Measurements from ENCODE around the gene LMO7. TPM values are rescaled to one million over a fixed set of nuclear protein-coding genes. Genes with fewer than 3 reads are reported as not detected.

LMO7 gene
- total RNA-seq, 1 donor from 2014 or later = 3.2 TPM

DNA sequence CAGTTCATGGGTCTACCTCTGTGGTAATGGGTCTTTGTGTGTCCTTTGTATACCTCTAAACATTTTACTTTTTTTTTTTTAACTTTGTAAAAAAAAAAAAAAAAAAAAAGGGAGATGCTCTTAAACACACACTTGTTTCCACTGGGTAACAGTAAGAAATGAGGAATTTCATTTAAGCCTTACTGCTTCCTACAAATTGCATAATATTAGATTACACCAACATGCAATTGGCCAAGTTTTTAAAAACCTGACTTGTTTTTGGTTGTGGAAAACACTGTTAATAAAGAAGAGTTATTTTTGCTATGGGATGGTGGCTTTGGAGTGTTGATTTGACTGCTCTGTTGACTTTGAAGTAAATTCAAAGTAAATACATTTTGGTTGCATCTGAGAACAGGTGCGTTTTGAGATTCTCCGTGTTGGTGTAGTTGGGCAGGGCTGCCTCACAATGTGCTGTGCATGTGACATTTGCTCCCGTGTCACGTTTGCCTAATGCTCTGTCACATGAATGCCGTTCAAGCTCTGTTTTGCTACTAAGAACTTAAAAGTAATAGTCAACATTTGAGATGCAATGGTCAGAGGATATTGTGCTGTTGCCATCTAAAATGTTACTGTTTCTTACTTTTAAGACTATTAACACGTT is 202.4 kb downstream of the LMO7 start:
- no peaks in the 10 kb centered on the region for H3K9me3 Mint-ChIP-seq
- DNase-seq (ENCODE audit: low spot score) = no peak
- H3K36me3 Mint-ChIP-seq (ENCODE audit: low read depth) = peaks cover 15% of the 10 kb centered on the region
- intact Hi-C loops (cut with micrococcal nuclease) = no loop called here
- no peak overlapping the region for H3K4me3 Mint-ChIP-seq
- H3K27ac Mint-ChIP-seq = no peak overlapping the region
- H3K27me3 Mint-ChIP-seq (ENCODE audit: insufficient read depth) = no peaks in the 10 kb centered on the region
- no peaks in the 10 kb centered on the region for H3K4me1 Mint-ChIP-seq (ENCODE audit: low read depth)

DNA sequence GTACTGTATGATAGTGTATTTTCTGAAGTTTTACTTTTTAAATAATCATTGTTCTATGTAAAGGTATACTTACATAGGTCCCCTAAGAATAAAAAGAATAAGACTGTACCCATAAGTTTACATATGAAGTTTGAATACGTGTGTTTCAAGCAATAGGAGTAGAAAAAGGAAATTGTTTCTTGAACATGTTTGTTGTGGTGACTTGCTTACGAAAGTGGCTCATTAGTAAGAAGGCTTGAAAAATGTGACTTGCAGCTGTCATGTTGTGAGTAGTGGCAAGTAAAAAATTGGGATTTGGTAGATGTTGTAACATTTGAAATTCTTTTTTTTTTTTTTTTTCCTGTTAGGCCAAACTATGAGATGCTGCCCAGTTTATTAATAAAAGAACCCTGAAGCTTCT is 203.3 kb downstream of the LMO7 start:
- Mint-ChIP-seq H3K9me3 (no peaks in the 10 kb centered on the region), H3K27me3 (ENCODE audit: insufficient read depth) (no peaks in the 10 kb centered on the region), H3K27ac (no peak overlapping the region), H3K36me3 (ENCODE audit: low read depth) (peaks cover 15% of the 10 kb centered on the region), H3K4me1 (ENCODE audit: low read depth) (no peaks in the 10 kb centered on the region), H3K4me3 (no peak overlapping the region)
- DNase-seq (ENCODE audit: low spot score) = no peak
- intact Hi-C loops (cut with micrococcal nuclease) = no loop called here

DNA sequence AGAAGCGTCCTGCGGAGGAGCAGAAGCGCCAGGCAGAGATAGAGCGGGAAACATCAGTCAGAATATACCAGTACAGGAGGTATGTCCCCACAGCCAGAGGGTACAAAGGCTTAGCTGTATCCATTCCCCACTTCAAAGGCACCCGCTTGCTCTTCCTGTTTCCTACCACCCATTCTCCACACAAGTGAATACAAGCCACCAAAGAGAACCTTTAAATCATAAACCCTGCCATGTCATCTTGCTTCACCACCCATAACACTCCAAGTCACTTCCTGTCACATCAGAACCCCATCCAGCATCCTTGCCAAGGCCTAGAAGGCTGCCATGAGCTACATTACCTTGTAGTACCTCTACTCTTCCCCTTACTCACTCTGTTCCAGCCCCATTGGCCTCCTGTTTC is 205.8 kb downstream of the LMO7 start:
- no peaks in the 10 kb centered on the region for H3K9me3 Mint-ChIP-seq
- intact Hi-C loops (cut with micrococcal nuclease) = no loop called here
- no peak overlapping the region for H3K27ac Mint-ChIP-seq
- no peaks in the 10 kb centered on the region for H3K27me3 Mint-ChIP-seq (ENCODE audit: insufficient read depth)
- no peaks in the 10 kb centered on the region for H3K4me1 Mint-ChIP-seq (ENCODE audit: low read depth)
- H3K4me3 Mint-ChIP-seq = no peak overlapping the region
- DNase-seq (ENCODE audit: low spot score) = no peak
- peaks cover 15% of the 10 kb centered on the region for H3K36me3 Mint-ChIP-seq (ENCODE audit: low read depth)

DNA sequence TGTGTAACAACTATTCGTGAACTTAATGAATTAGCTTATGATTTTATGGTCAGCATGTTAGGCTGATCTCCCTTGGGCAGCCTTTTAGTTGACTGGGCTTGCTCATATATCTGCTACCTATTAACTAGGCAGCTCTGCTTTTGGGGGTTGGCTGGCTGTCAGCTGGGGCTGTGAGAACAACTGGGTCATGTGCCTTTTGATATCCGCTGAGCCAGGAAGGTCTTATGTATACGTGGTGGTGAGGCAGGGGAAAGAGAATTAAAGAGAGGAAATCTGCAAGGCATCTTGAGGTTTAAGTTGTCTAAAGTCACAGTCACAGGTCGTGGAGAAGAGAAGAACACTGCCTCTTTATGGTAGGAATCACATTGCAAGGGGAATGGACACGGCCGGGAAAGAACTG is 206.9 kb downstream of the LMO7 start:
- Mint-ChIP-seq H3K4me1 (ENCODE audit: low read depth) (no peaks in the 10 kb centered on the region), H3K36me3 (ENCODE audit: low read depth) (peaks cover 15% of the 10 kb centered on the region), H3K4me3 (no peak overlapping the region), H3K27ac (no peak overlapping the region), H3K9me3 (no peaks in the 10 kb centered on the region), H3K27me3 (ENCODE audit: insufficient read depth) (no peaks in the 10 kb centered on the region)
- intact Hi-C loops (cut with micrococcal nuclease) = no loop called here
- no peak for DNase-seq (ENCODE audit: low spot score)

DNA sequence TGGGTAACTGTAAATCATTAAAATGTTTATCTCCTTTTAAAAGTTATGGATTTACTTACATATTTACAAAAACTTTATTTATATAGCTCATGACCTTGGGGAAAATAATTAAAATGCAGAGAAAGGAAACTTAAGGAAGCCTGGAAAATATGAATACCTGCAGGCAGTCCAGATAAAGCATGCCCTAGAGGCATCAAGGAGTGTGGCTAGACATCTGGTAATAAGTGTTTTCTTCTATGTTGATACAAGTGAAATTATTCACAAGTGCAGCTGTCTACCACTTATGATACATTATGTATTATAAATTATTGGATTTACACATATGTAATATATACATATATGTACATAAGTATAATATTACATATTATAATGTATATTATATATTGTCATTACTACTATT is 207.9 kb downstream of the LMO7 start:
- no peaks in the 10 kb centered on the region for H3K4me1 Mint-ChIP-seq (ENCODE audit: low read depth)
- H3K27ac Mint-ChIP-seq = no peak overlapping the region
- H3K9me3 Mint-ChIP-seq = no peaks in the 10 kb centered on the region
- DNase-seq (ENCODE audit: low spot score) = no peak
- intact Hi-C loops (cut with micrococcal nuclease) = no loop called here
- no peaks in the 10 kb centered on the region for H3K27me3 Mint-ChIP-seq (ENCODE audit: insufficient read depth)
- H3K4me3 Mint-ChIP-seq = no peak overlapping the region
- peaks cover 17% of the 10 kb centered on the region for H3K36me3 Mint-ChIP-seq (ENCODE audit: low read depth)

DNA sequence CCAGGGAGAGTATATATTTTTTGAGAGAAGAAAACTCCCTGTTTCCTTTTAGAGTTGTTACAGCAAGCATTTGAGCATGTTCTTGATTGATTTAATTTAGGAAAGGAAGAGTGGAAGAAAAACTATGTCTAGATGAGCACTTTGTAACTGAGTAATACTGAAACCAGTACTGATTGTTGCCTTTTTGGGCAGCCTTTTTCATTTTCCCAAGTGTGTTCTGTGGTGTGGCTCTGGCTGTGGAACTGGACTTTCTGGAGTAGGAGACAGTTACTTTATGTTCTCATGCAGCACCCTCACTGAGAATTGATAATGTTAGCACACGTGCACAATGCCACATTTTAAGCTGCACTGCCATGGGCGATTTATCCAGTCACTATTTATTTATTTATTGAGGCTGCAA is 211.5 kb downstream of the LMO7 start:
- Mint-ChIP-seq H3K4me1 (ENCODE audit: low read depth) (no peaks in the 10 kb centered on the region), H3K4me3 (no peak overlapping the region), H3K27ac (no peak overlapping the region), H3K36me3 (ENCODE audit: low read depth) (peaks cover 8% of the 10 kb centered on the region), H3K9me3 (no peaks in the 10 kb centered on the region), H3K27me3 (ENCODE audit: insufficient read depth) (no peaks in the 10 kb centered on the region)
- intact Hi-C loops (cut with micrococcal nuclease) = no loop called here
- no peak for DNase-seq (ENCODE audit: low spot score)

DNA sequence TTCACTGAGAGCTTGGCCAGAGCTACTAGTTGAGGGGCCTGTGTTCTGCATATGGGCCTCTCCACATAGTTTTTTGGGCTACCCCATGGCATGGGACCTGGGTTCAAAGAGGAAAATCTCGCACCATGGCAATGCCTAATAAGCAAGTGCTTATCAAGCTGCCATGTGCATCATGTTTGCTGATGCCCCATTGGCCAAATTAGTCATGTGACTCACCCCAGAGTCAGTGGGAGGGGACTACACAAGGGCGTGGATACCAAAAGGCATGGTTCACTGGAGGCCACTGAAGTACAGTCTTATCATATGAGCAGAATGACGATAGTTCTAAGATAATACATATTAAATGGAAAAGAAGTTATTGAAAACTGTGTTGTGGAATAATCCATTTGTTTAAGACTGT is 214.8 kb downstream of the LMO7 start:
- no peak overlapping the region for H3K4me3 Mint-ChIP-seq
- peaks cover 4% of the 10 kb centered on the region for H3K36me3 Mint-ChIP-seq (ENCODE audit: low read depth)
- H3K27me3 Mint-ChIP-seq (ENCODE audit: insufficient read depth) = no peaks in the 10 kb centered on the region
- no peaks in the 10 kb centered on the region for H3K9me3 Mint-ChIP-seq
- no peaks in the 10 kb centered on the region for H3K4me1 Mint-ChIP-seq (ENCODE audit: low read depth)
- DNase-seq (ENCODE audit: low spot score) = no peak
- intact Hi-C loops (cut with micrococcal nuclease) = no loop called here
- H3K27ac Mint-ChIP-seq = no peak overlapping the region

DNA sequence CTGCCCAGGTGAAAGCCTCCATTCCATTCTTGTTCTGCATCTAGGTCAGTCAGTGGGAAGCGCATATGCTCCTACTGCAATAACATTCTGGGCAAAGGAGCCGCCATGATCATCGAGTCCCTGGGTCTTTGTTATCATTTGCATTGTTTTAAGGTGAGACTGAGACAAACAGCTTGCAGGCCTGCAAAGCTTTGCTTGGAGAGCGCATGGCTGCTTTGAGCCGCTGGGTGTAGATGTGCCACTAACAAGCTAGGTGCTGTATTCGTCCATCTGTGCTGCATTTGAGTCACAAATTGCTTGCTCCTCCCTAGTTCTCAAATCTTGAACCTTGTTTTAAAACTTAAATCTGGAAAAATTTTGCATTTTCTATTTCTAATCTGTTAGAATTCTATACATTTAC is 219.1 kb downstream of the LMO7 start:
- no peak for DNase-seq (ENCODE audit: low spot score)
- Mint-ChIP-seq H3K9me3 (no peaks in the 10 kb centered on the region), H3K27me3 (ENCODE audit: insufficient read depth) (no peaks in the 10 kb centered on the region), H3K36me3 (ENCODE audit: low read depth) (no peaks in the 10 kb centered on the region), H3K4me3 (no peak overlapping the region), H3K4me1 (ENCODE audit: low read depth) (no peaks in the 10 kb centered on the region), H3K27ac (no peak overlapping the region)
- intact Hi-C loops (cut with micrococcal nuclease) = no loop called here

DNA sequence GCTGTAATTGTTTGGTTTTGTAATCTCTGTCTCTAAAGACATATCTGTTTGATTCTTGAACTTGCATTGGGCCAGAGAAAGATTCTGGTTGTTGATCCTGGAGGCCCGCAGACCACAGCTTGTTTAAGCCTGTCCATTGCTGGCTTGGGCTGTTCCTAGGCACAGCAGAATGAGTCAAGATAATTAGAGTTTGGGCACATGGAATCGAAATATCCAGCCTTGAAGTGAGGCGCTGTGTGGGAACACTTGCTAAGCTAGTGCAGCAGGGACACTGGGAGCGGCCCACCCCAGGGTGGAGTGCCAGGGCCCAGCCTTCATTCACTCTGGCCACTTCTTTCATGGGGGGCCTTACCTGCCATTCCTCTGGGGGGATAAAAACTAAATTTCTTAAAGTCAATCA is 219.7 kb downstream of the LMO7 start:
- no peak for DNase-seq (ENCODE audit: low spot score)
- intact Hi-C loops (cut with micrococcal nuclease) = no loop called here
- no peaks in the 10 kb centered on the region for H3K27me3 Mint-ChIP-seq (ENCODE audit: insufficient read depth)
- no peak overlapping the region for H3K4me3 Mint-ChIP-seq
- no peaks in the 10 kb centered on the region for H3K9me3 Mint-ChIP-seq
- H3K36me3 Mint-ChIP-seq (ENCODE audit: low read depth) = no peaks in the 10 kb centered on the region
- H3K4me1 Mint-ChIP-seq (ENCODE audit: low read depth) = no peaks in the 10 kb centered on the region
- no peak overlapping the region for H3K27ac Mint-ChIP-seq

DNA sequence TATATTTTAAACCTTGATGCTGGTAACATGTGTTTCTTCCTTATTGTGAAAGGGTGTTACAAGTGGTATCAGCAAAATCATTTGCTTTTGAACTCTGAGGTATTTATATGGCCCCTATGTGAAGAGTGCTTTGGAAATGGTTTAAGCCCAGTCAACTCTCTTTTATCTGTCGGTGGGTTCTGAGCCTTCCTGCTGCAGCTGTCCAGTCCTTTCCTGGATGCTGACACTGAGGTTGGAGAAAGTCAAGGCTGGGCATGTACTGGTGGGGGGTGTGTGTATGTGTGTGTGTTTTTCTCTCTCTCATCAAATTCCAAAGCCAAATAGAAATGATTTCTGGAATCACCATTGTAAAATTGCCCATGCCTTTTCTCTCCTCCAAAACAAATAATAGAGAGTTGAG is 221.2 kb downstream of the LMO7 start:
- Mint-ChIP-seq H3K9me3 (no peaks in the 10 kb centered on the region), H3K4me1 (ENCODE audit: low read depth) (no peaks in the 10 kb centered on the region), H3K27ac (no peak overlapping the region), H3K27me3 (ENCODE audit: insufficient read depth) (no peaks in the 10 kb centered on the region), H3K4me3 (no peak overlapping the region), H3K36me3 (ENCODE audit: low read depth) (no peaks in the 10 kb centered on the region)
- no peak for DNase-seq (ENCODE audit: low spot score)
- intact Hi-C loops (cut with micrococcal nuclease) = no loop called here

DNA sequence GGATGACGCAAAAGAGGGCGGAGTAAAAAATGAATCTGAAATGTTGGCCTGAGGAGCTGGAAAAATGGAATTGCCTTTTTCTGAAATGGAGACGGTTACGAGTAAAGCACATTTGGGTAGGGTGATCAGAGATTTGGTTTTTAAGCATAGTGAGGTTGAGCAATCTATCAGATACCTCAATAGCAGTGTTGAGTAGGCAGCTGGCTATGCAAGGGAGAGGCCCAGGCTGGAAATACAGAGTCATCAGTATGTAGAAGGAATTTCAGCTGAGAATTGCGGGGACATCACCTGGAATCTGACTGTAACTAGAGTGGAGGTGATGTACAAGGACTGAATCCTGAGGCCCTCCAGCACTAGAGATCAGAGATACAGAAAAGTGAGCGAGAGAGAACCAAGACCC is 224.8 kb downstream of the LMO7 start:
- H3K27ac Mint-ChIP-seq = no peak overlapping the region
- H3K36me3 Mint-ChIP-seq (ENCODE audit: low read depth) = no peaks in the 10 kb centered on the region
- intact Hi-C loops (cut with micrococcal nuclease) = no loop called here
- H3K4me1 Mint-ChIP-seq (ENCODE audit: low read depth) = no peaks in the 10 kb centered on the region
- no peak overlapping the region for H3K4me3 Mint-ChIP-seq
- DNase-seq (ENCODE audit: low spot score) = no peak
- H3K27me3 Mint-ChIP-seq (ENCODE audit: insufficient read depth) = no peaks in the 10 kb centered on the region
- H3K9me3 Mint-ChIP-seq = no peaks in the 10 kb centered on the region

DNA sequence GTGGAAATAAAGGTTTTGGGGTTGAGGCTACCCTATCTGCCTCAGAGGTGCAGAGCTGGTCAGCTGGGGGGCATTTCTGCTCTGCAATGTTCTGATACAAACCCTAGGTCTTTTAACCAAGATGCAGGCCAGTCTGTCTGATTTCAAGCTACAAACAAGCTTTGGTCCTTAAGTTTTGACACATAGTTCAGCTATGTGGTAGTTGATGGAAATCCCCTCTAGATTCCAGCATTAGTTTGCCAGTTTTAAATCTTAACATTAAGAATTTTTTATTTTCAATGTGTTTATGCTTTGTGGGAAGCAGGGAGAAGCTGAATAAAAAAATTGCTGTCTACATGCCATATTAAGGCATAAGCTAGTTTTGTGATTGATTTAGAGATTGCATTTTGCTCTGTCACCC is 225.7 kb downstream of the LMO7 start:
- H3K27ac Mint-ChIP-seq = no peak overlapping the region
- intact Hi-C loops (cut with micrococcal nuclease) = no loop called here
- no peaks in the 10 kb centered on the region for H3K36me3 Mint-ChIP-seq (ENCODE audit: low read depth)
- H3K9me3 Mint-ChIP-seq = no peaks in the 10 kb centered on the region
- no peak overlapping the region for H3K4me3 Mint-ChIP-seq
- H3K4me1 Mint-ChIP-seq (ENCODE audit: low read depth) = no peaks in the 10 kb centered on the region
- no peaks in the 10 kb centered on the region for H3K27me3 Mint-ChIP-seq (ENCODE audit: insufficient read depth)
- DNase-seq (ENCODE audit: low spot score) = no peak

DNA sequence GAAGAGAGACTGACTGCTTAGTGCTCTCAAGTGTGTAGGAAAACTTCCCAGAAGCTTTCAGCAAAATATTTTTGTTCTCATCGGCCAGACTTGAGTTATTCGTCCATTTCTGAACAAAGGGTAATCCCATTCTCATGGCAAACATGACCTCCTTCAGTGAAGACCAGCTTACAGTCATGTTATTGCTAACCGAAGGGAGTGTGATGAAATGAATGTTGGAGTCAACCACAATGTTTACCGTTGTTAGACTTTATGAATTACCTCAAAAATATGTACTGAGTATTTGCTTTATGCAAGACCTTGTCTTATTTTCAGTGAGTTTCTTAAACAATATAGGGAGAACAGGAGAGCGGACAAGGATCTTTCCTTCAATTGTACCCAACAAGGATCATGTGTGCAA is 228.6 kb downstream of the LMO7 start:
- Mint-ChIP-seq H3K4me1 (ENCODE audit: low read depth) (peaks cover 2% of the 10 kb centered on the region), H3K9me3 (no peaks in the 10 kb centered on the region), H3K4me3 (no peak overlapping the region), H3K27ac (no peak overlapping the region), H3K36me3 (ENCODE audit: low read depth) (no peaks in the 10 kb centered on the region), H3K27me3 (ENCODE audit: insufficient read depth) (peaks cover 3% of the 10 kb centered on the region)
- intact Hi-C loops (cut with micrococcal nuclease) = no loop called here
- no peak for DNase-seq (ENCODE audit: low spot score)

DNA sequence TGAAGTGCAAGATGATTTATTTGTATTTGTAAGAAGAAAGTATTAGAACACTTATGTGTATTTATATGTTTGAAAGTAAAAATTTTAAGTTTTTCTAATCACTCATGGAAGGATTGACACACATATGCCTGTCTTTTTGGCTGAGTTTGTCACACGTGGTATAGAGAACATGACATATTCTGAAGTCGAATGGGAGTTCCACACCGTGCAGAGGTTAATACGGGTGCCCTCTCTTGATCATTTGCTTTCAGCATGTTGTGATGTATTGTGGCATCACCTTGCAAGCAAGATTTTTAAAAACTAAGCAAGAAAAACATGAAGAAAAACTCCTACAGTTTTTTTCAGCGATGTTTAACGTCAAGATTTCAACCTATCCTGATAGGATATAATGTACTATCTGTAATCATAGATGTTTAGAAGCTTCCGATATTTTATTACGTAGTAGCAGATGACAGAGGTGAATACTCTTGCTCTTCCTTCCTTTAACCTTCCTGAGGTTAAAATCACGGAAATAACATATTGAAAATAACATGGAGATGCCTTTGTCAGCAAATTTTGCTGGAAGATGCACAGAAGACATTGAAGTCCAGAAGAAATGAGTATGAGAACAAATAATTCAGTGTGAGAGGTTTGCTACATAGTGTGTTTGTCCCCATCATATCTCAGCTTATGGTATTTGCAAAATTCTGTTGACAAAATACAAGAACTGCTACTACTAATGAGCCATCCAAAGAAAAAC is 231.4 kb downstream of the LMO7 start:
- intact Hi-C loops (cut with micrococcal nuclease) = no loop called here
- Mint-ChIP-seq H3K4me1 (ENCODE audit: low read depth) (peaks cover 11% of the 10 kb centered on the region), H3K27ac (no peak overlapping the region), H3K4me3 (no peak overlapping the region), H3K9me3 (no peaks in the 10 kb centered on the region), H3K27me3 (ENCODE audit: insufficient read depth) (peaks cover 3% of the 10 kb centered on the region), H3K36me3 (ENCODE audit: low read depth) (no peaks in the 10 kb centered on the region)
- no peak for DNase-seq (ENCODE audit: low spot score)

Measured in activated T-helper 1 cell treated with anti-CD3 and anti-CD28 coated beads, Interleukin-12 subunit alpha, Interleukin-12 subunit beta, Interleukin-2, Interleukin-4 antibody, amounts not matched to agents 30 ng/mL and 10 ng/mL and 1 ng/mL, durations not matched to agents 14 hours and 24 hours and 36 hours (primary cell).